Measurements from ENCODE around the gene HDAC11. TPM values are rescaled to one million over a fixed set of nuclear protein-coding genes. Genes with fewer than 3 reads are reported as not detected.

Gene HDAC11
- total and polyA plus RNA-seq, 2 experiments from 2014 or later, result 11.7 to 12.2 TPM

GRCh38 chr3:13513913-13514517, 33.9 kb downstream of the HDAC11 start:
- Histone ChIP-seq H2AFZ (peak overlapping the region; percentile 58), H3K36me3 (ENCODE audit: low read depth) (no peaks in the 10 kb centered on the region), H3K9ac (peak overlapping the region; percentile 71), H4K20me1 (ENCODE audit: insufficient read depth) (no peaks in the 10 kb centered on the region), H3K4me3 (no peak overlapping the region; the same call in 1 of the 2 replicates), H3K27me3 (replicated peaks; ENCODE audit: insufficient read depth) (no peaks in the 10 kb centered on the region), H3K9me3 (ENCODE audit: low read depth) (no peaks in the 10 kb centered on the region), H3K9me2 (ENCODE audit: insufficient read depth) (no peaks in the 10 kb centered on the region), H3K4me2 (ENCODE audit: unreplicated experiment) (peak overlapping the region; percentile 74), H3K27ac (peak overlapping the region; percentile 86), H3F3A (ENCODE audit: insufficient read depth) (peaks cover 11% of the 10 kb centered on the region), H3K79me2 (ENCODE audit: insufficient read depth) (no peaks in the 10 kb centered on the region), H3K4me1 (ENCODE audit: insufficient read depth) (peaks cover 19% of the 10 kb centered on the region)
- in situ Hi-C loops (cut with MboI), result no loop called here
- no peak for TF ChIP-seq EZH2 (IDR thresholded peaks at IDR 0.05; ENCODE audit: insufficient read depth, poor library complexity, severe bottlenecking)
- TF ChIP-seq EZH2phosphoT487 (IDR thresholded peaks at IDR 0.05; ENCODE audit: insufficient read depth, low read depth), result no peak
- DNase-seq, result peak; percentile 78
- 10 to 12% methylated on average over 10 of the region's 10 CpGs for WGBS, 2 experiments (ENCODE audit: low coverage in 1 of 2, low lambda C conversion rate in 2 of 2, missing lambda C conversion rate in 2 of 2)

- Histone ChIP-seq H2AFZ (peak overlapping the region; percentile 58; the same call in 1 of the 2 replicates), H3K79me2 (ENCODE audit: insufficient read depth) (no peaks in the 10 kb centered on the region), H3K27ac (peak overlapping the region; percentile 86), H3K9ac (peak overlapping the region; percentile 71), H3K36me3 (ENCODE audit: low read depth) (no peaks in the 10 kb centered on the region), H3F3A (ENCODE audit: insufficient read depth) (peaks cover 11% of the 10 kb centered on the region), H3K4me2 (ENCODE audit: unreplicated experiment) (no peak overlapping the region), H3K9me2 (ENCODE audit: insufficient read depth) (no peaks in the 10 kb centered on the region), H3K4me1 (ENCODE audit: insufficient read depth) (peaks cover 19% of the 10 kb centered on the region), H3K4me3 (no peak overlapping the region), H3K9me3 (ENCODE audit: low read depth) (no peaks in the 10 kb centered on the region), H3K27me3 (replicated peaks; ENCODE audit: insufficient read depth) (no peaks in the 10 kb centered on the region), H4K20me1 (ENCODE audit: insufficient read depth) (no peaks in the 10 kb centered on the region)
- no peak for TF ChIP-seq EZH2 (IDR thresholded peaks at IDR 0.05; ENCODE audit: insufficient read depth, poor library complexity, severe bottlenecking)
- TF ChIP-seq EZH2phosphoT487 (IDR thresholded peaks at IDR 0.05; ENCODE audit: insufficient read depth, low read depth), result no peak
- DNase-seq, result no peak
- in situ Hi-C loops (cut with MboI), result no loop called here
- 95 to 96% methylated on average over 6 of the region's 6 CpGs for WGBS, 2 experiments (ENCODE audit: low coverage in 1 of 2, low lambda C conversion rate in 2 of 2, missing lambda C conversion rate in 2 of 2)
Observed at GRCh38 chr3:13514639-13515435, 34.7 kb downstream of the HDAC11 start.

- H3K4me2 ChIP-seq (ENCODE audit: unreplicated experiment), result no peak overlapping the region
- in situ Hi-C loops (cut with MboI), result no loop called here
- TF ChIP-seq EZH2phosphoT487 (IDR thresholded peaks at IDR 0.05; ENCODE audit: insufficient read depth, low read depth), result no peak
- TF ChIP-seq EZH2 (IDR thresholded peaks at IDR 0.05; ENCODE audit: insufficient read depth, poor library complexity, severe bottlenecking), result no peak
Observed at GRCh38 chr3:13515786-13516759, 36.0 kb downstream of the HDAC11 start.

GRCh38 chr3:13516760-13517135, 36.6 kb downstream of the HDAC11 start:
- no peak for DNase-seq

More at GRCh38 chr3:13515786-13516759, 36.0 kb downstream of the HDAC11 start:
- Histone ChIP-seq H3K27me3 (replicated peaks; ENCODE audit: insufficient read depth) (no peaks in the 10 kb centered on the region), H2AFZ (no peak overlapping the region), H3F3A (ENCODE audit: insufficient read depth) (peaks cover 11% of the 10 kb centered on the region), H4K20me1 (ENCODE audit: insufficient read depth) (no peaks in the 10 kb centered on the region), H3K4me1 (ENCODE audit: insufficient read depth) (peaks cover 19% of the 10 kb centered on the region), H3K9me3 (ENCODE audit: low read depth) (no peaks in the 10 kb centered on the region), H3K27ac (no peak overlapping the region), H3K9me2 (ENCODE audit: insufficient read depth) (no peaks in the 10 kb centered on the region), H3K4me3 (no peak overlapping the region), H3K79me2 (ENCODE audit: insufficient read depth) (no peaks in the 10 kb centered on the region), H3K36me3 (ENCODE audit: low read depth) (no peaks in the 10 kb centered on the region), H3K9ac (no peak overlapping the region)
- 63 to 66% methylated on average over 24 to 25 of the region's 26 CpGs for WGBS, 2 experiments (ENCODE audit: low coverage in 1 of 2, low lambda C conversion rate in 2 of 2, missing lambda C conversion rate in 2 of 2)
- no peak for DNase-seq

More at GRCh38 chr3:13516760-13517135, 36.6 kb downstream of the HDAC11 start:
- in situ Hi-C loops (cut with MboI), result no loop called here
- Histone ChIP-seq H3K4me2 (ENCODE audit: unreplicated experiment) (no peak overlapping the region), H4K20me1 (ENCODE audit: insufficient read depth) (no peaks in the 10 kb centered on the region), H3K36me3 (ENCODE audit: low read depth) (no peaks in the 10 kb centered on the region), H3K9ac (no peak overlapping the region), H3K27me3 (replicated peaks; ENCODE audit: insufficient read depth) (no peaks in the 10 kb centered on the region), H3K9me3 (ENCODE audit: low read depth) (no peaks in the 10 kb centered on the region), H3K27ac (no peak overlapping the region), H2AFZ (no peak overlapping the region), H3K79me2 (ENCODE audit: insufficient read depth) (no peaks in the 10 kb centered on the region), H3K4me1 (ENCODE audit: insufficient read depth) (peaks cover 19% of the 10 kb centered on the region), H3F3A (ENCODE audit: insufficient read depth) (peaks cover 11% of the 10 kb centered on the region), H3K9me2 (ENCODE audit: insufficient read depth) (no peaks in the 10 kb centered on the region), H3K4me3 (no peak overlapping the region)
- 64 to 72% methylated on average over 9 of the region's 9 CpGs for WGBS, 2 experiments (ENCODE audit: low coverage in 1 of 2, low lambda C conversion rate in 2 of 2, missing lambda C conversion rate in 2 of 2)
- TF ChIP-seq EZH2phosphoT487 (IDR thresholded peaks at IDR 0.05; ENCODE audit: insufficient read depth, low read depth), result no peak
- TF ChIP-seq EZH2 (IDR thresholded peaks at IDR 0.05; ENCODE audit: insufficient read depth, poor library complexity, severe bottlenecking), result no peak

All from GM23248 (cell line).